Stimulated activated CD8-positive, alpha-beta memory T cell treated with anti-CD3 and anti-CD28 coated beads, Interleukin-7, amount 100 ng/mL, for 4 hours (primary cell): ENCODE data around the gene BUB1B.

Experiments
- DNase-seq, 2 donors: peaks; one replicate each; pipeline ENCODE4 v3.0.0-alpha.2; 2020; ENCODE audit warnings: low read depth in 2 of 2

The BUB1B gene

GRCh38 chr15:40252438-40253166 is 91.7 kb downstream of the BUB1B start:
- DNase-seq = no peak

GRCh38 chr15:40253167-40253790 is 92.4 kb downstream of the BUB1B start:
- DNase-seq = no peak

GRCh38 chr15:40254452-40254851 is 93.6 kb downstream of the BUB1B start:
- no peak for DNase-seq

- DNase-seq = no peak
These were observed 94.2 kb downstream of the BUB1B start for GRCh38 chr15:40255033-40255432.

- DNase-seq = no peak
These were observed 95.9 kb downstream of the BUB1B start for GRCh38 chr15:40256638-40257235.

- DNase-seq = no peak
These were observed 97.0 kb downstream of the BUB1B start for GRCh38 chr15:40257656-40258450.

- DNase-seq = no peak
These were observed 97.7 kb downstream of the BUB1B start for GRCh38 chr15:40258544-40258943.

- no peak for DNase-seq
These were observed 98.2 kb downstream of the BUB1B start for GRCh38 chr15:40259021-40259420.

- no peak for DNase-seq
These were observed 102.3 kb downstream of the BUB1B start for GRCh38 chr15:40263024-40263754.

- DNase-seq = no peak
These were observed 103.7 kb downstream of the BUB1B start for GRCh38 chr15:40264321-40265153.

GRCh38 chr15:40265355-40265754 is 104.5 kb downstream of the BUB1B start:
- DNase-seq = no peak

GRCh38 chr15:40265875-40266274 is 105.0 kb downstream of the BUB1B start:
- no peak for DNase-seq

- no peak for DNase-seq
These were observed 106.0 kb downstream of the BUB1B start for GRCh38 chr15:40266828-40267304.

- no peak for DNase-seq
These were observed 106.8 kb downstream of the BUB1B start for GRCh38 chr15:40267670-40268069.

- DNase-seq = no peak
These were observed 108.7 kb downstream of the BUB1B start for GRCh38 chr15:40269604-40270003.

GRCh38 chr15:40270246-40270995 is 109.6 kb downstream of the BUB1B start:
- DNase-seq = no peak
